GM18499 (cell line): ENCODE results near the gene LUC7L2.
A peak's percentile ranks its signal among the peaks of the same experiment; 100 is the strongest.
"Not testable (repeated sequence)": the region's sequence is repeated elsewhere in the genome, so short reads cannot be mapped to it uniquely, and the experiment has no call there.

Source experiments
- ATAC-seq: cut with Tn5 transposase; IDR thresholded peaks from one replicate; pipeline ENCODE4 v1.9.1; 2021; ENCODE audit warnings: moderate number of reproducible peaks; ENCODE audit not compliant: insufficient read depth, unreplicated experiment

LUC7L2 gene, protein sequence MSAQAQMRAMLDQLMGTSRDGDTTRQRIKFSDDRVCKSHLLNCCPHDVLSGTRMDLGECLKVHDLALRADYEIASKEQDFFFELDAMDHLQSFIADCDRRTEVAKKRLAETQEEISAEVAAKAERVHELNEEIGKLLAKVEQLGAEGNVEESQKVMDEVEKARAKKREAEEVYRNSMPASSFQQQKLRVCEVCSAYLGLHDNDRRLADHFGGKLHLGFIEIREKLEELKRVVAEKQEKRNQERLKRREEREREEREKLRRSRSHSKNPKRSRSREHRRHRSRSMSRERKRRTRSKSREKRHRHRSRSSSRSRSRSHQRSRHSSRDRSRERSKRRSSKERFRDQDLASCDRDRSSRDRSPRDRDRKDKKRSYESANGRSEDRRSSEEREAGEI

DNA sequence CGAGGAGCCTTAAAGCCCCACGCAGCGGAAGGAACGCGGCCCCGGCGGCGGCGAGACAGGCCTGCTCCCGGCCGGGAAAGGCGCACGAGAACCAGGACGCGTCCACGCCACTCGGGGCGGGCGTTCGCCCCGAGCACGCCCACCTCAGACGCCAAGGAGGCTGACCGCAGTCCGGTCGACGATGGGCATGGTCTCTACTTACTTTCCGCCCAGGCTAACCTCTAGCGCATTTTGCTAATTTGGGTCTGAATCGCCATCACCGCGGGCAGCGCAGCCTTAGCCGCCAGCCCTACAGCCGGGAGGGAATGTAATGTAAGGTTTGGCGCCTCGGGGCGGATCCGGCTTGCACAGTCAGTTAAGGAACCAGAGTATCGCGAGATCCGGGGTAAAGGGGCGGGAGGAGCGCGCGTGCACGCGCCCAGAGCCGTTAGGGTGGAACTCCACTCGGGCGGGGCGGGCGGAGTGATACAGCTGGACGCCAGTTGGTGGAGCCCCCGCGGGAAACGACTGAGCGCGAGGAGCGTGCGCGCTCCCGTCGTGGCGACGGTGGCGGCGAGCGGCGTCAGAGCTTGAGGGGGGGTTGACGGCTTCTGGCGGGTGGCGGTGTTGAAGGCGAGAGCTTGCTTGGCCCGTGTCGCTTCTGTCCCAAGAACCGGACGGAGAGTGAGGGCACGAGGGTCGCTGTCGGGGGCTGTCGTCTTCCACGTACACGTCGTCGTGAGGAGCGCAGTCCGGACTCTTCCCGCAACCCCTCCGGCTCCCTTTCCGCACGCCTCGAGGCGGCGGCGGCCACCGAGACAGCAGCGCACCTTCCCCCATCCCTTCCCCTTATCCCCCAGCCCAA lies at the start of gene LUC7L2:
Gene LUC7L2, plus strand, starts transcription at position 529 of the 844 bp plus-strand sequence. CDS start 368 bp downstream, outside the sequence.
- peak; percentile 56 for ATAC-seq

DNA sequence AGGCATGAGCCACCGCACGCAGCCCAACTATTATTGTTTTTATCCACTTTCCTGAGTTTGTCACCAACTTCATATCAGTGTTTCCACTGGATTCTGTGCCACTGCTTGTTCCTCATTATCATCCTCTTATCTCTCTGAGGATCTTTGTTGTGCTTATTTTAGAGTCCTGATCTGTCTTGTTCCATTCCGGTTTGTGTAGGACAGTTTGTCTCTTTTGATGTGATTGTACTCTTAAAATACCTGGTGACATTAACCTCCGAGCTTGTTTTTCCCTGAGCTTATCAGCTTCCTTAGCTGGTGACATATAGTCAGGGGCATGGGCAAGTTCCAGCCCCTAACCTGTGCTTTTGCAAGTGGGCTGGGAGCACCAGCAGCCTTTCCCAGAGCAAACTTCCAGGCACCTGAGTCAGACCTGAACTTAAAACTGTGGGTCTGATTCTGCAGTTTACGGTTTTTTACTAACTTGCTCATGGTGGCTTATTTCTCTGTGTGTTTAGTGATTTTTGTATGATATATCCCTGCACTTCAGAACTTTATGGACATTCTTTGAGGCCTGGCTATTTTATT lies 41.7 kb upstream of the LUC7L2 start:
- ATAC-seq, result no peak

DNA sequence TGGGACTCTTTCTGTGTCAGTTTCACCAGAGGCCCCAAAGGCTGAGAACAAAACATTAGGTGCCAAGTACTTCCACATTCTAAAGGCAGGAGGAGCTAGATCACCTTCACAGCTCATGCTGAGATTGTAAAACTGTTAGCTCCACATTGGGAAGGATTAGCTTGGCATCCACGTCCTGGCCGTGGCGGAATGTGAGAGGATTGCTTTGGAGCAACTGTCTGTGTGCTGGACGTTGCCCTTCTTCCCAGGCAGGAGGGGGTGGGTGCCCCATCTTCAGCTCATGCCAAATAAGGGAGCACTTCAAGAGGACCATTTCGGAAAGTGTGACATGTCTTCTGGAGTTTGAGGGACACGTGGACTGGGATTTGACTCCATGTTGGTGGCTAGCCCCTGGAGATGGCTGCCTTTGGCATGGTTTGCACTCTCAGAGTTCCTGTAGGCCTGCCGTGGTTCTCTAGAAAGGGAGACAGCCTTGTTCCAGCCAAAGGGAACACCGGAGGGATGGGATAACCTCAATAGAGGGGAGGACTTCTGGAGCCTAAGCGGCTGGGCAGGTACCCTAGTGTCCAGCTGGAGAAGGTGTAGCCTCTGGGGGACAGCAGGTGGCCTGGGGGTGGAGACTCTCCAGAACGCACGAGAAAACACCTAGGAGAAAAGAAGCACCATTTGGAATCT lies 38.5 kb upstream of the LUC7L2 start:
- no peak for ATAC-seq

DNA sequence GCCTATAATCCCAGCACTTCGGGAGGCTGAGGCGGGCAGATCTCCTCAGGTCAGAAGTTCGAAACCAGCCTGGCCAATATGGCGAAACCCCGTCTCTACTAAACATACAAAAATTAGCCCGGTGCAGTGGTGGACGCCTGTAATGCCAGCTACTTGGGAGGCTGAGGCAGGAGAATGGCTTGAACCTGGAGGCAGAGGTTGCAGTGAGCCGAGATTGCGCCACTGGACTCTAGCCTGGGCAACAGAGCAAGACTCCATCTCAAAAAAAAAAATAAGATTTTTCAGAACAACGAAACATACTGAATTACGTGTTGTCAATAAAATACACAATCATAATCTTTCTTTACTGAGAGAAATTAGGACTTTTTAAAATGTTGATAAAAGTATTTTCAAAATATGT lies 35.0 kb upstream of the LUC7L2 start:
- not testable (repeated sequence) for ATAC-seq

DNA sequence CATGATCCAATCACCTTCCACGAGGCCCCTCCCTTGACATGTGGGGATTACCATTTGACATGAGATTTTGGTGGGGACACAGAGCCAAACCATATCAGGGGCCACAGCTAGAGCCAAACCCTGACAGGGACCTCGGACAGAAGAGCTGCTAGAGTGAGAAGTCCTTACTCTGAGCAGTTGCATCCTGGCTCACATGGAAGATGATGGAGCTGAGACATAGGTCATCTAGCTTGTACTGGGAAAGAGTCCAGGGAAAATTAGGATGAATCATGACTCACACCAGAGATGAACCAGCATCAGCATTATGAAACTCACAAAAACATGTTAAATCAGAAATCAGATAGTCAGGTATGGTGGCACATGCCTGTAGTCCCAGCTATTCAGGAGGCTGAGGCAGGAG lies 31.3 kb upstream of the LUC7L2 start:
- ATAC-seq, result no peak

DNA sequence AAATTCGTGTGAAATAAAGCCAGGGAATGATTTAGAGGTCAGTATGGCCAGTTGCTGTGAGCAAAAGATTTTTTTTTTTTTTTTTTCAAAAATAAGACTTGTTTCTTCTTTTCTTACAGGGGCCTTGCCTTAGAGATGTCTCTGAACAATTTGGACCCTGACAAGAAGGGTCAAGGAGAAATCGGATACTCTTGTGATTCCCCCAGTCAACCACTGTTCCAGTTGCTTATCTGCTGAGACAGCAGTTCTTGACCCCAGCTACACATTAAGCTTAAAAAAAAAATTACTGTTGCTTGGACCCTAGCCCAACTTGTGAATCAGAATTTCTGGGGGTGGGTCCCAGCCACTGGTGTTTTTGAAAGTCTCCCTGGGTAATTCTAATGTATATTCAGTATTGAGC lies 30.6 kb upstream of the LUC7L2 start:
- no peak for ATAC-seq

DNA sequence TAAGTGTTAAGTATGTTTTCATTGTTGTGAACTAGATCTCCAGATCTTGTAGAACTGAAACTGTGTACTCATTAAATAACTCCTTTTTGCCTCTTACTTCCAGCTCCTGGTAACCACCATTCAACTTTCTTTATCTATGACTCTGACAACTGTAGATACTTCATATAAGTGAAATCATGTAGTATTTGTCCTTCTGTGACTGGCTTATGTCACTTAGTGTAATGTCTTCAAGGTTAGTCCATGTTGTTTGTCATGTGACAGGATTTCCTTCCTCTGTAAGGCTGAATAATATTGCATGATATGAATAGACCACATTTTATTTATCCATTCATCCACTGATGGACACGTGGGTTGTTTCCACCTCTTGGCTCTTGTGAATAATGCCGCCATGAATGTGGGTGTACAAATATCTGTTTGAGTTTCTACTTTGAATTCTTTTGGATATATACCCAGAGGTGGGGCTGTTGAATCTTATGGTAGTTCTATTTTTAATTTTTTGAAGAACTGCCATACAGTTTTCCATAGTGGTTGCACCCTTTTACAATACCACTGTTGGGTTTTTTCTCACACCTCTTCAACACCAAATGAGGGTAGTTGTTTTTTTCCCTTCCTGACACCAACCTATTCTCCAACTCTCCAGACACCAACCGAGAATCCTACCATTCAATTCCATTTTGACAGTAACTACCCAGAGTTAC lies 29.2 kb upstream of the LUC7L2 start:
- no peak for ATAC-seq

DNA sequence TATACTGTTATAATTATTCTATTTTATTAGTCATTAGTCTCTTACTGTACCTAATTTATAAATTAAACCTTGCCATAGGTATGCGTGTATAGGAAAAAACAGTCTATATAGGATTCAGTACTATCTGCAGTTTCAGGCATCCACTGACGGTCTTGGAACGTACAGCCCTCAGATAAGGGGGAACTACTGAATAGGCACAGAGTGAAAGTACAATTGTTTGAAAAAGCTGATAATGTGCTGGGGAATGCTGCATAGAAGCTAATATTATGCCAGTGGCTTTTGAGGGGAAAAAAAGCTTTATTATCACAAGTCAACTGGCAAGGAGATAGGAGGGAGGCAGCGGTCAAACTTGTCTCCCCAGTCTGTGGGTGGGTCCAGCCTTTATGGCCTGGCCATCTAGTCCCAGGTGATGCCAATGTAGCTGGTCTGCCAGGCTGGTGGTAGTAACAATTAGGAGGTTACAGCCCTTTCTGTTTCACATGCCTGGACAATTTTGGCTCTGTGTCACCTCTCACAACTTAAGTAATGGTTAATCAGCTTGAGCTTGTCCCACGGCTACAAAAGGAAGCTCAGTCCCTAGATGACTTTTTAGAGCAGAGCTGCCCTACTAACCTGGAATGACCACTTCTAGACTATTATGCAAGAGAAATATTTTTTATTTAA lies 26.9 kb upstream of the LUC7L2 start:
- ATAC-seq, result no peak

DNA sequence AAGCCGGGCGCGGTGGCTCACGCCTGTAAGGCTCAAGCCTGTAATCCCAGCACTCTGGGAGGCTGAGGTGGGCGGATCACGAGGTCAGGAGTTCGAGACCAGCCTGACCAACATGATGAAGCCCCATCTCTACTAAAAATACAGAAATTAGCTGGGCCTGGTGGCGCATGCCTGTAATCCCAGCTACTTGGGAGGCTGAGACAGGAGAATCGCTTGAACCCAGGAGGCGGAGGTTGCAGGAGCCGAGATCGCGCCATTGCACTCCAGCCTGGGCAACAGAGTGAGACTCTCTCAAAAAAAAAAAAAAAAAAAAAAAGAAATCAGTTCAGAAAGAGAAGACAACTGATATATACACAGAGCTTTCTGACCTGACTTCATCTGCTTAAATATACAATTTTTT lies 26.3 kb upstream of the LUC7L2 start:
- ATAC-seq, result not testable (repeated sequence)

DNA sequence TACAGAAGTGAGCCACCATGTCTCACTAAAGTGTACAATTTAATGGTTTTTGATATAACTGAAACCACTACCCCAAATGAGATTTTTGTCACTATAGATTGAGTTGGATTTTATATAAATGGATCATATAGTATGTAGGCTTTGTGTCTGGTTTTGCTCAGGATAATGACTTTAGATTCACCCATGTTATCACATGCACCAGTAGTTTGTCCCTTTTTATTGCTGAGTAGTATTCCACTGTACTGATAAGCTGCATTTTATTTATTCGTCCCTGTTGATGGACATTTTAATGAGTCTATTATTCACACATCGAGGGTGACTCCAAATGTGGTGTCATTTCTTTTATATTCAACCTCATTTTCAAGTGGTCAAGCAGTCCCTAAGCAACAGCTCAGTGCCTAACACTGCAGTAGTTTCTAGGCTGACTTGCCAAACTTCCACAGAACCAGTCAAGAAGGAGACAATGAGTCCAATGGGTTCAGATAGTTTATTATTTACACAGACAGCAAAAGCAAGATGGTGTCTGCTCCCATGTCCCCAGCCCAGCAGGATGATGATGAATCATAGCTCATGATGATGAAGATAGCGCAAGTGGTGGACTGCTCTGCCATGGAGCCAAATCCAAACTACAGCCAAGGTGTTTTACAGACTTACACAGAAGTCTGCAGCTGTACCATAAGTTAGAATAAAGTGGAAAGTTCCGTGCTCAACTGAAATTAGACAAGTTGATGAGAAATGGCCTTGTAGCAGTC lies 25.1 kb upstream of the LUC7L2 start:
- no peak for ATAC-seq

DNA sequence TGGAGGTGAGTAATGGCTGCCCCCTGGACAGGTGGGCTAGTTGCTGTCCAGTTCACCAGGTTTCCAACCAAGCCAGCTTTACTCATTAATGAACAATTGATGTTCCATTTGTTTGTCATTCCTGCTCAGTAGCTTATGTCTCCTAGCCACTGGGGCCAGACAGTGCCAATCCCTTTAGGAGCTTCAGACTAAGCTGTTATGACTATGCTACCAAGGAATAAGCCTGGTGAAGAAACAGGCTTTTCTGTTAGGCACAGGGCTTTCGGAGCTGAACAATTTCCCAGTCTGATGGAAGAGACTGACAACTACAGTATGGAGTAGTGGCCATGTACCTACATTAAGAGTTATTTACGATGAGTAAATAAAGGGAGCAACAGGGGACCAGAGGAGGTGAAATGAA lies 20.7 kb upstream of the LUC7L2 start:
- ATAC-seq, result no peak

DNA sequence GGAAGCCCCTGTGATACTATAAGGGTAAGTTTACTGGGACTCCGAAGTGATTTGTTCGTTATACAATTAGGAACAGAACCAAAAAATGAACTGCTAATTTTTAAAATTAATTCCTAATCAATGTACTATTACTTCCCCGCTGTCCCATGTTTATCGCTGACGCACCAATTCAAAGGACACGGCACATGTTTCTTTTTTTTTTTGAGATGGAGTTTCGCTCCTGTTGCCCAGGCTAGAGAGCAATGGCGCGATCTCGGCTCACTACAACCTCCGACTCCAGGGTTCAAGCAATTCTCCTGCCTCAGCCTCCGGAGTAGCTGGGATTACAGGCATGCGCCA lies 20.0 kb upstream of the LUC7L2 start:
- ATAC-seq, result no peak

DNA sequence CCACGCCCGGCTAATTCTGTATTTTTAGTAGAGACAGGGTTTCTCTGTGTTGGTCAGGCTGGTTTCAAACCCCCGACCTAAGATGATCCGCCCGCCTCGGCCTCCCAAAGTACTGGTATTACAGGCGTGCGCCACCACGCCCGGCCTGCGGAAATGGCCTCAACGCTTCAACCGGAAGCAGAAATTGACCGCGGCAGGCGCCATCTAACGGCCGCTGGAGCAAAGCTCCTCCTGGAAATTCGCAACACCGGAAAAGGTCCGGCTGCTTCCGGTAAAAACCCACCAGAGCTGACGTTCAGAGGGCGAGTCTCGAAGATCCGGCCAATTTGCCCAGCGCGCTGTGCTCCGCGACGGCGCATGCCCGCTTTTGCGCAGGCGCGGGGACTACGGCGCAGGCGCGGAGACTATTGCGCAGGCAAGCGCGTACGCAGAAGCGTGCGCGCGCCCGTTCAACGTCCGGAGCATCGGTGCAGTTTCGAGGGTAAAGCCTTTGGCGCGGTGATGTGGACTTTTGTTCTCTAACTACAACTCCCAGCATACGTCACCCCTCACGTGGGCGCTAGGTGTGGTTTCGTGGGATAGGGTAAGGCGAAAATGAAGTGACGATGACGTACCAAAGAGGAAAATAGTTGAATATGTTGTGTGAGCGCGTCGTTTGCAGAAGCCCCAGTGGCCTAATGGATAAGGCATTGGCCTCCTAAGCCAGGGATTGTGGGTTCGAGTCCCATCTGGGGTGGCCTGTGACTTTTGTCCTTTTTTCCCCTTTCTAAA lies 19.5 kb upstream of the LUC7L2 start:
- ATAC-seq, result peak; percentile 87

DNA sequence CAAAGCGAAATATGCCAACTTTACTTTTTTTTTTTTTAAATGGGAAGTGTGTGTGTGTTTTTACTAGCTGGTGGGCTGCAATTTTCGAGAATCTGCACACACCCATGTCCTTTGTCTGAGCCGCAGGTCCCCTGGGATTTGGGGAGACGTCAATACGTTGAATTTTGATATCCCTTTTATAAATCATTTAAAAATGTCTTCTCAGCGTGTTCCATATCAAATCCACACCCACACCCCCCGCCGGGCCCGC lies 19.0 kb upstream of the LUC7L2 start:
- no peak for ATAC-seq

DNA sequence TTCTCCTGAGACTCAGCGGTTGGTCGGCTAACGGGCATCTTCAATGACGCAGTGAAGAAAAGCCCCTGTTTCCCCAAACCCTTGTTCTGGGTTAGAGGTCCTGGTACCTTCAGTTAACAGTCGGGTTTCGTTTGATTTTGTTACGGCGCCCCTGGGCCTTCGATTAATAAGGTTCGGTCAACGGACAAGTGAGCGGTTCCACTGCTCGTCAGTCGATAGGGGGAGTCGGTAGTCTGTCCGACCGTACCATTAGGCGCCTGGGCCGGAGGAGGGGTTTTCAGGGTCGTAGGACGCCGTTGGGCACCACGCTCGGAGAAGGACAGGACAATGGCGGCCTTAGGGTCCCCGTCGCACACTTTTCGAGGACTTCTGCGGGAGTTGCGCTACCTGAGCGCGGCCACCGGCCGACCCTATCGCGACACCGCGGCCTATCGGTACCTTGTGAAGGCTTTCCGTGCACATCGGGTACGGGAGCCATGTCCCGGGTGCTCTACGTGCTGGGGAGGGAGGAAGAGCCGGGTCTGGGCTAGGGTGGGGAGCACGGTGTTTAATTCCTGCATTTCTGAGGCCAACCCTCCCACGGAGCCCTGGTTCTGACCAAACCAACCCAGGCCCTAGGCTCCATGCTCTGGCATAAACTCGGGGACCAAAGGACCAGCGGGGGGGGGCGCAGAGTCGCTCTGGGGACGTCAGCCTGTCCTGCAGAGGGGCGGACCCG lies 18.5 kb upstream of the LUC7L2 start, which contains the start of gene FMC1:
Gene FMC1, plus strand, starts transcription at position 280 of the 718 bp plus-strand sequence. Its CDS starts 48 bp downstream, at position 328.
- ATAC-seq, result peak; percentile 27

DNA sequence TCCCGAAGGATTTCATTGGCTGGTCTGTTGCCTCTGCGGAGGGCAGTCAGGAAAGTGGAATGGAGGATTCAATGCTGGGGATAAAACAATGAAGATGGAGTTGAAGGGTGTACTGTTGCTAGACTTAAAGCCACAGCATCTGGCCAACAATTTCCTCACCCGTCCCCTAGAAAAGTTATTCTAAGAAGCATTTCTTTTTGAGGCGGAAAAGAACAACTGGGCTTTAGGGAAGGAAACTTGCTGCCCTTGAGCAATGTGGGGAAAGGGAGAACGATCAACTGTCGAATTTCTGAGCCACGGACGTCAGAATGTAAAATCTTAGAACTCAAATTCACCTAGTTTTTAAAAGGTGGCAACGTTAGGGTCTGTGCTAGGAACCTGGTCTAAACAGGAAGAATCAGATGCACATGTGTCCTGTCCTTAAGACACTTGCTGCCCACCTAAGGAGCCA lies 17.9 kb upstream of the LUC7L2 start:
- ATAC-seq, result peak; percentile 21

DNA sequence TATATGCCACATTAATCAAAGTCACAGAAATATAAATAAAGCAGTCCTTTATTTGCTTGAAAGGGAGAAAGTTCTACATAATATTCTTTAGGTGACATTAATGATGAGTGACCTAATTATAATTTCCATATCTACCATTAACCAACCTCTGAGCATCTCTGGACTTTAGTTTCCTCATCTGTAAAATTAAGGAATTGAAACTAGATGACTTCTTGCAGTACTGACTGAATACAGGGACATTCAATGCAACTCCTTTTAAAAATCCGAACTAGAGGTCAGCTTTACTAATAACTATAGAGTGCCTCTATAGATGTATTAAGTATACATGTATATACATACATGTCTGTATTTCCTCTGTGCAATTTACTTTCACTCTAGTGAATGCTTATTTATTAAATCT lies 14.7 kb upstream of the LUC7L2 start:
- ATAC-seq, result no peak

DNA sequence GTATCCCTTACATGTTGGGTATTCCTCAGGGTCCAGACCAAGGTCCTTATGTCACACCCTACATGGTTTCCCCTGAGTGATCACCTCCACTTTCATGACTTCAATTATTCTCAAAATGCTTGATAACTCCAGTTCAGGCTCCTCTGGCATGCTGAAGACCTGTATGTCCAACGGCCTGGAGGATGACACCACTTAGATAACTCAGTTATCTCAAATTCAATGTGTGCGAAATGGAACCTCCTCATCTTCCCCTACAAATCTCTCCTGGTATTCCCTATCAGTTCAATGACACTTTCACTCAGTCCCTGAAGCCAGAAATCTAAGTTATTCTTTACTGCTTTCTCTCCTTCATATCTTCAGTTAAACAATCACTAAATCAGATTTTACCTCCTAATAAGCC lies 8.7 kb upstream of the LUC7L2 start:
- ATAC-seq, result no peak
